B cell (primary cell): ENCODE data around the gene BCAP29. TPM values are rescaled to one million over a fixed set of nuclear protein-coding genes. Genes with fewer than 3 reads are reported as not detected.

Source experiments
- ATAC-seq: fragments of 200-7000 bp; cut with Tn5 transposase; one replicate; pipeline ENCODE4 v1.10.0; 2021; ENCODE audit warnings: low read depth, mild to moderate bottlenecking, moderate number of reproducible peaks, moderate library complexity
- CTCF ChIA-PET: fragments of 350-600 bp; sonication (Branson Sonifier 250); formaldehyde crosslinking; loops from one replicate; lab custom pipeline; 2021; ENCODE audit warnings: antibody characterized with exemption, inconsistent platforms; lab: Charles Lee
- POLR2A ChIA-PET: fragments of 350-600 bp; sonication (Branson Sonifier 250); formaldehyde crosslinking; loops from one replicate; lab custom pipeline; 2021; ENCODE audit warnings: antibody characterized with exemption; lab: Charles Lee
- DNase-seq: peaks from one replicate; pipeline ENCODE4 v3.0.0; 2013
- H2AFZ ChIP-seq: 2 replicates; pipeline ENCODE4 v1.6.1; 2012; ENCODE audit warnings: mild to moderate bottlenecking, low read depth, low read length; ENCODE audit not compliant: insufficient read depth, poor library complexity, severe bottlenecking
- H3K27ac ChIP-seq, 2 donors: 1 replicate in 1 of 2; 2 replicates in 1 of 2; pipeline ENCODE4 v1.5.1; 2012 to 2013; ENCODE audit warnings: low read length in 2 of 2, mild to moderate bottlenecking in 2 of 2, moderate library complexity in 1 of 2
- H3K27me3 ChIP-seq, 4 experiments: fragments of 200-600 bp in 1 of 4; sonication (generic) in 1 of 4; replicated peaks in 1 of 4; 1 replicate in 2 of 4; 2 replicates in 2 of 4; pipeline versions ENCODE4 v1.6.1 to v1.7.0; 2013 to 2016; ENCODE audit warnings: low read length in 3 of 4, mild to moderate bottlenecking in 2 of 4, mixed read lengths in 1 of 4, moderate library complexity in 1 of 4; ENCODE audit not compliant: insufficient read depth in 4 of 4, control insufficient read depth in 3 of 4; ENCODE audit errors: control extremely low read depth in 1 of 4
- H3K36me3 ChIP-seq, 2 experiments: replicated peaks in 1 of 2; 1 replicate in 1 of 2; 2 replicates in 1 of 2; pipeline versions ENCODE4 v1.6.1 to v1.7.1; 2013; ENCODE audit warnings: low read length in 1 of 2; ENCODE audit not compliant: insufficient read depth in 2 of 2, control insufficient read depth in 1 of 2; ENCODE audit errors: control extremely low read depth in 1 of 2, extremely low read depth in 1 of 2
- H3K4me1 ChIP-seq, 2 donors: fragments of 200-600 bp in 1 of 2; sonication (generic) in 1 of 2; 1 replicate in 1 of 2; 2 replicates in 1 of 2; pipeline versions ENCODE4 v1.5.1 to v1.6.1; 2013 to 2017; ENCODE audit warnings: low read length in 2 of 2; ENCODE audit not compliant: control insufficient read depth in 2 of 2, insufficient read depth in 2 of 2
- H3K4me2 ChIP-seq: replicated peaks from 2 replicates; pipeline ENCODE3; 2012; ENCODE audit warnings: mild to moderate bottlenecking, low read depth, low read length; ENCODE audit not compliant: poor library complexity, severe bottlenecking
- H3K4me3 ChIP-seq, 5 experiments: fragments of 200-600 bp in 1 of 5; sonication (generic) in 1 of 5; 1 replicate in 3 of 5; 2 replicates in 2 of 5; pipeline versions ENCODE4 v1.5.1 to v1.7.0; 2011 to 2016; ENCODE audit warnings: low read length in 4 of 5, mild to moderate bottlenecking in 4 of 5, low read depth in 2 of 5, control low read depth in 1 of 5, moderate library complexity in 1 of 5; ENCODE audit not compliant: insufficient read depth in 1 of 5; ENCODE audit errors: control extremely low read depth in 1 of 5, extremely low read depth in 1 of 5
- H3K79me2 ChIP-seq: fragments of 200-600 bp; sonication (generic); one replicate; pipeline ENCODE4 v1.6.0; 2016; ENCODE audit warnings: low read length; ENCODE audit not compliant: control insufficient read depth, insufficient read depth
- H3K9ac ChIP-seq: fragments of 200-600 bp; sonication (generic); 2 replicates; pipeline ENCODE4 v1.6.1; 2017; ENCODE audit warnings: mild to moderate bottlenecking, low read length, moderate library complexity
- H3K9me3 ChIP-seq, 3 donors: one replicate each; pipeline versions ENCODE4 v1.6.1 to v1.7.1; 2013; ENCODE audit warnings: low read length in 2 of 3; ENCODE audit not compliant: control insufficient read depth in 2 of 3, insufficient read depth in 1 of 3; ENCODE audit errors: control extremely low read depth in 1 of 3
- H4K20me1 ChIP-seq: 2 replicates; pipeline ENCODE4 v1.6.0; 2012; ENCODE audit warnings: mild to moderate bottlenecking, low read length; ENCODE audit not compliant: insufficient read depth, control insufficient read depth, poor library complexity, severe bottlenecking
- H3K27ac Mint-ChIP-seq: one replicate; pipeline ENCODE4 v1.8.0; 2021; ENCODE audit warnings: mixed read lengths
- H3K27me3 Mint-ChIP-seq: one replicate; pipeline ENCODE4 v1.8.0; 2021; ENCODE audit warnings: mixed read lengths
- H3K4me1 Mint-ChIP-seq: one replicate; pipeline ENCODE4 v1.8.0; 2021; ENCODE audit warnings: mixed read lengths
- H3K4me3 Mint-ChIP-seq: one replicate; pipeline ENCODE4 v1.8.0; 2021; ENCODE audit warnings: mixed read lengths
- H3K9me3 Mint-ChIP-seq: one replicate; pipeline ENCODE4 v1.8.0; 2022; ENCODE audit warnings: mixed read lengths; ENCODE audit not compliant: insufficient read depth
- CTCF ChIP-seq: fragments of 200-600 bp; IDR thresholded peaks from one replicate; pipeline ENCODE4 v1.8.0; 2022; ENCODE audit warnings: antibody characterized with exemption, mild to moderate bottlenecking
- EZH2 ChIP-seq: IDR thresholded peaks from 2 replicates; pipeline ENCODE4 v1.6.1; 2012; ENCODE audit warnings: borderline replicate concordance, low read depth, mild to moderate bottlenecking, moderate library complexity, low read length; ENCODE audit not compliant: insufficient read depth, poor library complexity, severe bottlenecking
- WGBS: methylation state at CpG from one replicate; pipeline ENCODE4 v1.1.5; 2013; ENCODE audit warnings: missing lambda C conversion rate; ENCODE audit not compliant: insufficient coverage; 5-methylcytosine and 5-hydroxymethylcytosine counted together
- intact Hi-C: fragments of 100-400 bp; cut with micrococcal nuclease; formaldehyde crosslinking; loops from one replicate; pipeline ENCODE4 v1.10.0; 2022
- polyA plus RNA-seq: library from polyadenylated mRNA; depleted of rRNA; stranded (reverse); fragments of >200 nt; gene quantifications from 2 replicates; pipeline ENCODE4 v1.2.3, GENCODE V29; 2012
- total RNA-seq, 2 donors: library from RNA; stranded (reverse); fragments of 120-200 nt in 1 of 2; gene quantifications; 1 replicate in 1 of 2; 2 replicates in 1 of 2; pipeline versions ENCODE4 v1.2.3 to v1.2.4, GENCODE V29; 2013 to 2022

BCAP29 gene
- total and polyA plus RNA-seq, 2 donors (not counting 1 experiment from before 2014, with no cell fraction given): 24.6 to 27.3 TPM

DNA sequence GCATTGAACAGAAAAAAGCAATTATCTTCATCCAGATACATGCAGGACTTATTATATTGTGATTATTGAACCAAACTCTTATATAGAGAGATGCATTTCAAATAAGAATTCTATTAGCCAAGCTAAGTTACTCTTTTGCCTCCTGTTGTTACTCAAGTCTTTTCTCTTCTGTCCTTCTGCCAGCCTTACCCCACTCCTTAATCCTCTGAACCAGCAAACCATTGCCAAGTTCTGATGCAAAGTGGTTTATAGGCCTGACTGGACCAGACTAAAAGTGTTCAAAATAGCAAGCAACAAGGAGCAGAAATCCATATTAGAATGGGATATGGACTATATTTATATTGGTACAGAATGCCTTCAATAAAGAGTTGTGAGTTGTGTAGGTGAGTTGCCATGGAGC is 78.4 kb downstream of the BCAP29 start:
- ChIA-PET CTCF (interaction anchor here (1.2 to 4.0 kb wide), 2 partner anchors 25 to 195 kb away, joined by 4 to 32 read pairs; no protein-coding TSS in a partner anchor), POLR2A (no interaction called here)
- Histone ChIP-seq H3K4me2 (no peak overlapping the region), H3K9ac (no peak overlapping the region), H4K20me1 (no peaks in the 10 kb centered on the region), H3K27me3 (peaks cover 0 to 28% (median 16%) of the 10 kb centered on the region in 4 experiments), H3K79me2 (no peaks in the 10 kb centered on the region), H3K4me3 (no peak overlapping the region), H3K4me1 (peaks cover 25 to 26% of the 10 kb centered on the region in 2 donors), H3K9me3 (peaks cover 0 to 3% (median 0%) of the 10 kb centered on the region in 3 donors), H3K27ac (no peak overlapping the region), H2AFZ (no peak overlapping the region), H3K36me3 (no peaks in the 10 kb centered on the region)
- H3K27ac Mint-ChIP-seq: no peak overlapping the region
- intact Hi-C loops: no loop called here
- peaks cover 26% of the 10 kb centered on the region for H3K4me1 Mint-ChIP-seq
- TF ChIP-seq EZH2: no peak
- TF ChIP-seq CTCF: no peak
- peaks cover 32% of the 10 kb centered on the region for H3K27me3 Mint-ChIP-seq
- ATAC-seq (no peak), DNase-seq (no peak)
- H3K9me3 Mint-ChIP-seq: no peaks in the 10 kb centered on the region
- H3K4me3 Mint-ChIP-seq: no peak overlapping the region

DNA sequence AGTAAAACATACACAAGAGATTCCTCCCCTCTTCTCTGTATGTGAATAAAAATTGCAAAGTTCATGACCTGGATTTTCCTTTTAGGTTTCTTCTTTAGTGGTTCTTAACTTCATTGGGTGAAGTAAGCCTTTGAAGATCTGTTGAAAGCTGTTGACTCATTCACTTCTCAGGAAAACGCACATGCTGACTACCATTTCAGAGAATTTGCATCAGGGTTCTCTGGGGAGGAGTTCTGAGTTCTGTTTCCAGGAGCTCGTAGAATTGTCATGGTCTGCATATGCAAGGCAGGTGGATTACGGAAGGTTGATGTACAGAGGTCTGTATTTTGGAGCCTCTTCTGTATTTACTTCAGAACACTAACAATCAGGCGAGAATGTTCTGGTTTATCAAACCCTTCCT is 79.6 kb downstream of the BCAP29 start:
- Histone ChIP-seq H3K9me3 (peaks cover 0 to 3% (median 0%) of the 10 kb centered on the region in 3 donors), H3K4me1 (peaks cover 25 to 26% of the 10 kb centered on the region in 2 donors), H3K27me3 (peaks cover 0 to 28% (median 16%) of the 10 kb centered on the region in 4 experiments), H3K36me3 (no peaks in the 10 kb centered on the region), H3K4me3 (no peak overlapping the region), H3K4me2 (peak overlapping the region; percentile 93), H3K9ac (peak overlapping the region; percentile 65), H2AFZ (no peak overlapping the region), H3K79me2 (no peaks in the 10 kb centered on the region), H3K27ac (no peak overlapping the region), H4K20me1 (no peaks in the 10 kb centered on the region)
- POLR2A ChIA-PET: interaction anchor here (0.7 kb wide), 1 partner anchor 809 kb away, joined by 3 read pairs; no protein-coding TSS in a partner anchor
- CTCF ChIA-PET: interaction anchor here (0.5 to 4.0 kb wide), 5 partner anchors 57 to 196 kb away, joined by 3 to 32 read pairs (median 6); partner anchors contain the start of genes BCAP29, CBLL1, COG5 and DUS4L
- intact Hi-C loops: loop anchor here (2.0 to 5.0 kb wide), 4 partner anchors 32 to 83 kb away; partner anchors contain the start of genes BCAP29 and CBLL1
- no peaks in the 10 kb centered on the region for H3K9me3 Mint-ChIP-seq
- DNase-seq: peak; percentile 50
- H3K4me1 Mint-ChIP-seq: peaks cover 26% of the 10 kb centered on the region
- H3K4me3 Mint-ChIP-seq: peak overlapping the region; percentile 99
- WGBS: 60% methylated on average over 1 of the region's 4 CpGs
- peak; percentile 71 for ATAC-seq
- TF ChIP-seq CTCF: no peak
- no peak for TF ChIP-seq EZH2
- no peak overlapping the region for H3K27ac Mint-ChIP-seq
- H3K27me3 Mint-ChIP-seq: peaks cover 36% of the 10 kb centered on the region
